GM19372 (cell line): ENCODE results near the gene SPATA24.
A peak's percentile ranks its signal among the peaks of the same experiment; 100 is the strongest.
"Not testable (repeated sequence)": the region's sequence is repeated elsewhere in the genome, so short reads cannot be mapped to it uniquely, and the experiment has no call there.

Experiments
- ATAC-seq: cut with Tn5 transposase; IDR thresholded peaks from one replicate; pipeline ENCODE4 v1.9.1; 2021; ENCODE audit warnings: mild to moderate bottlenecking, low read depth, moderate library complexity; ENCODE audit not compliant: unreplicated experiment

The SPATA24 gene, protein sequence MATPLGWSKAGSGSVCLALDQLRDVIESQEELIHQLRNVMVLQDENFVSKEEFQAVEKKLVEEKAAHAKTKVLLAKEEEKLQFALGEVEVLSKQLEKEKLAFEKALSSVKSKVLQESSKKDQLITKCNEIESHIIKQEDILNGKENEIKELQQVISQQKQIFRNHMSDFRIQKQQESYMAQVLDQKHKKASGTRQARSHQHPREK

DNA sequence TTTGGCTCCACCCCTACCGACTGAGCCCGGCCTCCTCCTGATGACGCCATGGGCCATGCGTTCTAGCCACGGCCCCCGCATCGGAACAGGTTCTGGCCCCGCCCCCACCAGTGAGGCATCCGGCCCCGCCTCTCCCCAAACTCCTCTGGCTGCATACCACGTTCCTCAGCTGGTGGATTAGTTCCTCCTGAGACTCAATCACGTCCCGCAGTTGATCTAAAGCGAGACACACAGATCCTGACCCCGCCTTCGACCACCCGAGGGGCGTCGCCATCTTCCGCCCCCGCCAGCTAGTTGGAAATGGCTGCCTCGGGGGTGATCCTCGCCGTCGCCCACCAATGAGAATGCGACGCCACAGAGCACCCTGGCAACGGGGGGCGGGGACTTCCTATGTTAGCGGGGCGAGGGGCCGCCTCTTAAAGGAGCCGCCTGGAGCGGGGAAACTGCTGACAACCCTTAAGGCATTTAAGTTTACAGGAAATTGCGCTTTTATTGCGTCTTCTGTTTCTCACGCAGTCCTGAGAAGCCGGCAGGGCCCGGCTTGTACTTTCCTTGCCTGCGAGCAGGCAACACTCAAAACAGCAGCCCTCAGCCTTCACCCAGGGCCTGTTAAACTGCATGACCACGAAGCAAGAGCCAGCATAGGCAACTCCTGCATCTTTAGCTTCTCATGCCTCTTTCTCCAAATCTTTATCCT lies at the start of gene SPATA24:
Gene SPATA24, minus strand, starts transcription at position 303 of the 697 bp plus-strand sequence. Its CDS starts 29 bp downstream, at position 274.
- ATAC-seq = peak; percentile 85

DNA sequence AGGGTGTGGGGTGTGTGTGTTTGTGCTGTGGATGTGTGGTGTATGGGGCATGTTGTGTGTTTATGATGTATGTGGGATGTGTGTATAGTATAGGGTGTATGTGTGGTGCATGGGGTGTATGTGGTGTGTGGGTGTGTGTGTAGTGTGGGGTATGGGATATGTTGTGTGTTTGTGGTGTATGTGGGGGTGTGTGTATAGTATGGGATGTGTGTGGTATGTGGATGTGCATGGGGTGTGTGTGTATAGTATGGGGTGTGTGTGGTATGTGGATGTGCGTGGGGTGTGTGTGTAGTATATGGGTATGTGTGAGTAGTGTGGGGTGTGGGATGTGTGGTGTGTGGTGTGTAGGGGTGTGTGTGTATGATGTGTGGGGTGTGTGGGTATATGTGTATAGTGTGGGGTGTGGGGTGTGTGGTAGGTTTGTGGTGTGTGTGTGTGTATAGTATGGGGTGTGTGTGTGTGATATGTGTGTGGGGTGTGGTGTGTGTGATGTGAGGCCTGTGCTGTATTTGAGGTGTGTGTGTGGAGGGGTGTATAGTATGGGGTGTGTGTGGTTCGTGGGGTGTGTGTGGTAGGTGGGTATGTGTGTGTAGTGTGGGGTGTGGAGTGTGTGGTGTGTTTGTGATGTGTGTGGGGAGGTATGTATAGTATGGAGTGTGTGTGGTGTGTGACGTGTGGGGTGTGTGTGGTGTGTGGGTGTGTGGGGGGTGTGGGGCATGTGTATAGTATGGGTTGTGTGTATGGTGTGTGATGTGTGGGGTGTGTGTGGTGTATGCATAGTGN lies 48.2 kb upstream of the SPATA24 start:
- no peak for ATAC-seq

DNA sequence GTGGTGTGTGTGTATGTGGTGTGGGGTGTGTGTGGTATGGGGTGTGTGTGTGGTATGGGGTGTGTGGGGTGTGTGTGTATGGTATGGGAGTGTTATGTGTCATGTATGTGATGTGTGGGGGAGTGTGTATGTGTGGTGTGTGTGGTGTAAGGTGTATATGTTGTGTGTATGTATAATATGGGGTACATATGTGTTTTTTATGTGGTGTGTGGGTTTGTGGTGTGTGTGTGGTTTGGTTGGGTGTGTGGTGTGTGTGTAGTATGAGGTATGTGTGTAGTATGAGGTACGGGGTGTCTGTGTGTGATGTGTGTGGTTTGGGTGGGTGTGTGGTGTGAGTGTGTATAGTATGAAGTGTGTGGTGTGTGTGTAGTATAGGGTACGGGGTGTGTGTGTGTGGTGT lies 47.3 kb upstream of the SPATA24 start:
- no peak for ATAC-seq

DNA sequence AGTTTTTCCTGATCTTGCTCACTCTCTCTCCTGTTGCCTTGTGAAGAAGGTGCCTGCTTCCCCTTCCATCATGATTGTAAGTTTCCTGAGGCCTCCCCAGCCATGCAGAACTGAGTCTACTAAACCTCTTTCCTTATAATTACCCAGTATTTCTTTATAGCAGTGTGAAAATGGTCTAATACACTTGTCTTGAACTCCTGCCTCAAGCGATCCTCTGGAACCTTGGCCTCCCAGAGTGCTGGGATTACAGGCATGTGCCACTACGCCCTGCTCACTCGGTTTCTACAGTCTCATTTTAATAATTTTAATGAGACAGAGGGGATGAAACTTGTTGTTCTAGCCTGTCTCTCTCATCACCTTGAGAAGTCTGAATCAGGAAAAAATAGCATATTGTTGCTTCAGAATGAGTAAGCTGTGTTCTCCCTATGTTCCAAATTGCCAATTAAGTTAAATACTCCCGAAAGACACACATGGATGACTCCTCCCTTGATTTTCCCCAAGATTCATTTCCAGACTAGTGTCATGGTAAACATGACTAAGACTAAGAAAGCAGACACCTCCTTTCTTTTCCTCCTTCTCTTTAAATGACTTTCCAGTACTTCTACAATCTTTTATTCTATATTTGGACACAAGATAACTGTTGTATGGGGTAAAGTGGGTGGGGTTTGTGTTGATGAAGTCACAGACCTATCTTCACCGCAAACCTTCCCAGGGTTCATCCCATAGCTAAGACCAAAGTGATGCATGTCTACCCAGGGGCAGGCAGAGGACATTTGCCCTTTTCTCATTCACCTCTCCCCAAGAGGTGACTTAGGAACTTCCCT lies 43.3 kb upstream of the SPATA24 start:
- ATAC-seq = peak; percentile 42

DNA sequence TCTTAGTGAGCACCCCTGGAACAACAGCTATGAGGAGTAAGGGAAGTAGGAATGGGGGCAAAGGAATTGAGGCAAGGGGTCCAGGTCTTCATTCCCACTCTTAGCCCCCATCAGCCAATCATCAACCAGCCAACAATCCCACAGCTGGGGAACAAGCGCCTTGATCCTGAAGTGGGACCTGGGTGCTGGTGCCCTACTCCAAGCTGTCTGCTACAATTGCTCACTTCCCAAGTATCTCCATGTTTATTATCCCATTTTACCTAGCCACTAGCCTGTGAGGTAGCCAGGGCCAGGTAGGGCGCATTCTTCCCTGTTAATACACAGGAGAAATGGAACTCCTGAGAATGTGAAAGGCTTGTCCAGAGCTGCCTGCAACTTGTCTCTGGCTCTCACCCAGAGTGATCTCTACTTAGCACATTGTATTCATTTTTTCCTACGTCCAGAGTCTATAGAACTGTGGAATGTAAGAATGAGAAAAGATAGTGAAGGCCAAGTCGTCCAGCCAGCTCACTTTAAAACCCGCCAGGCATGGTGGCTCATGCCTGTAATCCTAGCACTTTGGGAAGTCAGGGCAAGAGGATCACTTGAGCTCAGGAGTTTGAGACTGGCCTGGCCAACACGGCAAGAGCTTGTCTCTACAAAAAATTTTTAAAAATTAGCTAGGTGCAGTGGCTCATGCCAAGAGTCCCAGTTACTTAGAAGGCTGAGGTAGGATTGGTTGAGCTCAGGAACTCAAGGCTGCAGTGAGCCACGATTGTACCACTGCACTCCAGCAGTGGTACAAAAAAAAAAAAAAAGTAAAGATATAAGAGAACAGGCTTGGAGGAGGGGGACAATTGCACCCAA lies 41.7 kb upstream of the SPATA24 start:
- no peak for ATAC-seq

DNA sequence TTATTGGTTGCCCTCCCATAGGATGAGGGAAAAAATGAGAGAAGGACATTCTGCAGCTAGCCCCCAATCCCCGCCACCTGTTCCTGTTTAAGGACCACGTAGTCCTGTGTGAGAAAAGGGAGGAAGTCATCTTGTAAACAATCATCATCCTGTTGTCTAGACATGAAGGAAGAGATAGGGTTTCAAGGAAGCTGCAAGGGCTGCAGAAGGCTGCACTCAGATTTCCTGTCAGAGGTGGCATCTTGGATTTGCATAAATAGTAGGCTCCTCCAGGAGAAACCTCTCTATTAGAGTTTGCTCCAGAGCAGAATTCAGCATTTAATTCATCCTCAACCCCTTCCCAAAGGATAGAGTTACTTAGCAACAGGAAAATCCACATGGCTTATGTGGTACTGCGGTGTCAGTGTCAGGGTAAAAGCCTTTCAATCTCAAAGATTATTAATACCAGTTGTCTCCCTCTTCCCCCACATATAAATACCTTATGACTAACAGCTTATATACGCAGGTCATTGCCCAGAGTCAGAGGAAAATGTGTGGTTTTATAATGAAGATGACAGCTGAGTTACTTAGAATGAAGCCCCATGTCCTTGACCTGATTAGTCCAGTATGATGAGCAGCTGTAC lies 40.1 kb upstream of the SPATA24 start:
- no peak for ATAC-seq

DNA sequence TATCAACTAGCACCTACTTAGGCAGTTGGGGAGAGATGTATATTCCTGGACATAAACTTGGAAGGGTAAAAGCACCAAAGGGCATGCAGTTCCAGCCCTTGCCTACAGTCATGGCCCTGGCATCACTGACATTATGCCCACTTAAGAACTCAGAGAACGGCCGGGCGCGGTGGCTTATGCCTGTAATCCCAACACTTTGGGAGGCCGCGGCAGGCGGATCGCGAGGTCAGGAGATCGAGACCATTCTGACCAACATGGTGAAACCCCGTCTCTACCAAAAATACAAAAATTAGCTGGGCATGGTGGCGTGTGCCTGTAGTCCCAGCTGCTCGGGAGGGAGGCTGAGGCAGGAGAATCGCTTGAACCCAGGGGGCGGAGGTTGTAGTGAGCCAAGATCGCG lies 36.5 kb upstream of the SPATA24 start:
- ATAC-seq = not testable (repeated sequence)

DNA sequence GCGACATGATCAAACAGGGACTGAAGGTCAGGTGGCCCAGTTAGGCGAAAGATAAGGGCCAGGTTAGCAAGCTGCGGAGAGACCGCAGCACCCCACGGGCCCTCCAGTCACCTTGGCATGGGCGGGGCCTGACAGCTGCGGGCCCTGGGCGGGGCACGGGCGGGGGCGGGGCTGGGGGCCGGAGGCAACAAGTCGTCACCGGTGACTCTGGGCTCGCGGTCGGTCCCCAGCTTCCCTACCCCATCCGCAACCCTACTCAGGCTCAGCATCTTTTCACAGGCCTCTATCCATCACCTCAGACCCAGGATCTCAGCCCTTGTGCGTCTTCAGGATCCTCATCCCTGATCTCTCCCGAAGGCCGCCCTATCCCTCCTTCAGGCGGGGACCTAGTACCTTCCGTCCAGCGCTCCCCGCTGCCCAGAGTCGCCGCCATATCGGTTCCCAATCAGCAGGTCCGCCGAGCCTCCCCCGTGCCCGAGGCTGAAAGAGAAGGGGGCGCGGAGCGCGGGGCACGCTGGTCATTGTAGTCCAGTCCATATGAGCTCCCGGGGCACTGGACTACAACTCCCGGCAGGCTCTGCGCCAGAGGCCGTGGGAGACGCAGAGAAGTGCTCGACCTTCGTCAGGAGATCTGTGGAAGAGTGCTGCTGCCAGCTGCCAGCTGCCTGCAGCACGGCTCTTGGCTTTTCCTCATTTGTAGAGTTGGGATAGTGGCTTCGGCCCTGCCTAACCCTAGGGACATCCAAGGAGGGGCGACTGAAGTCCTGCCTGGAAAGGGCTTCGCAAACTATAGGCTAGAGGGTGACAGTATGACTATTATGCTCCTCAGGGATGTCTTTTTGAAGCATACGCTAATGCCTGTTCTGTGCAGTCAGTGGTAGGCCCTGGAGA lies 35.4 kb upstream of the SPATA24 start, which contains the start of gene DNAJC18:
Gene DNAJC18, minus strand, starts transcription at position 513 of the 891 bp plus-strand sequence. Its CDS starts 80 bp downstream, at position 433.
- peak; percentile 88 for ATAC-seq

DNA sequence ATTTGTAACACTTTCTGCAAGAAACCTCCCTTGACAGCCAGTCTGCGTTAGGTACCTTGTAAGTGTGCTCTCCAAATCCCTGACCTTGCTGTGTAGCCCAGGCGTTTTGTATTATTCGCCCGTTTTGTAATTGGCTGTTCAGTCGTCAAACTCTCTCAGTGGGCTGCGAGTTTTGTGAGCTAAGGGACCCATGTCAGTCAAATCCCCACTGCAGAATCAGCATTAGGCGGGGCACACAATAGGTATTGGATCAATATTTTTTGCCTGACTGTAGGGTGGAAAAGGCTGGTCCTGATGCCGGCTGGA lies 34.8 kb upstream of the SPATA24 start:
- no peak for ATAC-seq

DNA sequence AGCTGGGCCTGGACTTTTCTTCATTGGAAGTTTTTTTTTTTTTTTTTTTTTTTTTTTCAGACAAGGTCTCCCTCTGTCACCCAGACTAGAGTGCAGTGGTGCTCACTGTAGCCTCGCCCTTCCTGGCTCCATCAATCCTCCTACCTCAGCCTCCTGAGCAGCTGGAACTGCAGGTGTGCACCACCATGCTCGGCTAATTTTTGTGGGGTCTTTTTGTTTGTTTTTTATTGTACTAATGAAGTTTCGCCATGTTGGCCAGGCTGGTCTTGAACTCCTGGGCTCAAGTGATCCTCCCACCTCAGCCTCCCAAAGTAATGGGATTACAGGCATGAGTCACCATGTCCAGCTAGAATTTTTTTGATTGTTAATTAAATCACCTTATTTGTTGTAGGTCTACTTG lies 31.8 kb upstream of the SPATA24 start:
- ATAC-seq = no peak

DNA sequence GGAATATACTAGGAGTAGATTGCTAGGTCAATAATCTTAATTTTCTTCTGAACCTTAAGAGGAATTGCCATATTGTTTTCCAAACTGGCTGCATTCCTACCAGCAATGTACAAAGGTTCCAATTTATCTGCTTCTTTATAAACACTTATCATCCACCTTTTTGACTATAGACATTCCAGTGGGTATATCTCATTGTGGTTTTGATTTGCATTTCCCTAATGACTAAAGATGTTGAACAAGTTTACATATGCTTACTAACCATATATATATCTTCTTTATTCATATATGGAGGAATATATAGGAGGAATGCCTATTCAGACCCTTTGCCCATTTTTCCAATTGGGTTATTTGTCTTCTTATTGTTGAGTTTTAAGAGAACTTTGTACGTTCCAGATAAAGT lies 27.8 kb upstream of the SPATA24 start:
- no peak for ATAC-seq

DNA sequence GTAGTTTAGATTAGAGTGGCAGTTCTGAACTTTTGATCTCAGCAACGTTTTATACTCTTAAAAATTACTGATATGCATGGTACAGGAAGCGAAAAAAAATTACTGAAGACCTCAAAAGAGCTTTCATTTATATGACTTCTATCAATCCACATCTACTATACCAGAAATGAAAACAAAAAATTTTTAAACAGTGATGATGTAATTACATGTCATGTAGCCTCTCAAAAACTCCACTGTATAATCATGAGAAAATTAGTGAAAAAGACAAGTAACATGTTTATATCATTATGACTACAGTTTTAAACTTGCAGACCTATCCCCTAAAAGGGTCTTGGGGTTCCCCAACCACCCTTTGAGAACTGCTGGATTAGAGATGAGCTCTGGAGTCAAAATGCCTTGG lies 26.1 kb upstream of the SPATA24 start:
- ATAC-seq = no peak

DNA sequence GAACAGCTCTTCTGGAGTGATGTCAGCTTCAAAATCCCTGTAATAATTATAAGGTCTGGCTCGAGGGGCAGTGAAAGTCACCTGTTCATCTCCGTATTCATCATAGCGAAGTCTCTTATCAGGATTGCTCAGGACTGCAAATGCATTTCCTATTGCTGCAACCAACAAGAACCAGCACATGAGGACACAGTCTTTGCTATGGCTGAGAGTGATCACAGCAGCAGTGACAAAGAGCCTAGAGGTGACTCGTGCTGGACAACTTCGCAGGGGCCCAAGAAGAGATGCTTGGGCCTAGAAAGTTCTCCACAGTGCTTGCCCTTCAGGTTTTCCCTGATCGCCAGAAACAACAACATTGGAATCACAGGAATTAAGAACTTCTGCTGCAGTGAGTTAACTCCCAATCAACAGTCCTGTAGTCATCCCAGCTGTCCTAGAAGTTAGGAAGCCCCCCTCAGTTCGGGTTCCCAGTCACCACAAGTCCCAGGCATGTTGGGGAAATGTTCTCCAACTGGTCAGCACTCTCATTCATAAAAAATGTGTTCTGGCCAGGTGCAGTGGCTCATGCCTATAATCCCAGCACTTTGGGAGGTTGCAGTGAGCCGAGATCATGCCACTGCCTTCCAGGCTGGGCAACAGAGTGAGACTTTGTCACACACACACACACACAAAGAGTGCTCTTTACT lies 22.5 kb upstream of the SPATA24 start:
- no peak for ATAC-seq

DNA sequence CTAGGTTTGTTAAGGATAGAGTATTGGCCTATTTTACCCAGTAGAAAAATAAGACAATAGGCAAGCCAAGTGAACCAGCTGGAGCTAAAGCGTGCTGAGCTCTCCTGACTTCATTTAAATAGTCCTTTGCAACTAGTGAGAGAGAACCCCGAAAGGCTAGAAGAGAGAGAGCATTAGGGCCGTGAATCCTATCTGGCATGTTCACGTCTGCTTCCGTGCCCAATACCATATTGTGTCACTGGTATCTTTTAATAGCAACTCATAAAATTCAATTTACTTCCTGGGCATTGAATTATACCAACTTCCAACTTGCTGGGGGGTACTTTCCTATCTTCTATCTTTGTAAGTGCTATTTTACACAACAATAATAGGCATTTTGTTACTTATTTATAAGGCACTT lies 21.6 kb upstream of the SPATA24 start:
- ATAC-seq = no peak

DNA sequence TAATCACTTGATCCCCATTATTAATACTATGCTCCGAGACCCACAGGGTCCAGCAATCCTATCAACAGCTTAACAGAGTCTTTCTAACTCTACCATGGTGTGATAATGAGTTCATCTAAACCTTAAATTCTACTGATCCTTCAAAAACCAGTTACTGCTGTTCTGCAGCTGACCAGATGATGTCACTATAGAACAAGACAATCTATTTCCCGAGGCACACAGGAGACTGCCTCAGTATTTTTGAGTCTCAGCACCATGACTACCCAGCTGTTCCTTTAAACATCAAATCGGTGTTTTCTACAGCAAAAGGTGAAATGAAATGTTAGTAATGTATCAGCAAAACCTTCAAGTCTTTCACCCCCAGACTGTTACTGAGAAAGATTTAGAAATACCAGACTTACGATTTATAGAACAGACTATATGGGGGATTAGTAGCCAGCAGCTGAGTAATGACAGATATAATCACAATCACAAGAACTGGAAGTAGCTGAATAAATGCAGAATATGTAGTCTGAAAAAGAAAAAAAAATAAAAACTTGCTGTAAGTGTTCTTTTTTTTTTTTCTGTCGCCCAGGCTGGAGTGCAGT lies 18.5 kb upstream of the SPATA24 start:
- ATAC-seq = no peak

DNA sequence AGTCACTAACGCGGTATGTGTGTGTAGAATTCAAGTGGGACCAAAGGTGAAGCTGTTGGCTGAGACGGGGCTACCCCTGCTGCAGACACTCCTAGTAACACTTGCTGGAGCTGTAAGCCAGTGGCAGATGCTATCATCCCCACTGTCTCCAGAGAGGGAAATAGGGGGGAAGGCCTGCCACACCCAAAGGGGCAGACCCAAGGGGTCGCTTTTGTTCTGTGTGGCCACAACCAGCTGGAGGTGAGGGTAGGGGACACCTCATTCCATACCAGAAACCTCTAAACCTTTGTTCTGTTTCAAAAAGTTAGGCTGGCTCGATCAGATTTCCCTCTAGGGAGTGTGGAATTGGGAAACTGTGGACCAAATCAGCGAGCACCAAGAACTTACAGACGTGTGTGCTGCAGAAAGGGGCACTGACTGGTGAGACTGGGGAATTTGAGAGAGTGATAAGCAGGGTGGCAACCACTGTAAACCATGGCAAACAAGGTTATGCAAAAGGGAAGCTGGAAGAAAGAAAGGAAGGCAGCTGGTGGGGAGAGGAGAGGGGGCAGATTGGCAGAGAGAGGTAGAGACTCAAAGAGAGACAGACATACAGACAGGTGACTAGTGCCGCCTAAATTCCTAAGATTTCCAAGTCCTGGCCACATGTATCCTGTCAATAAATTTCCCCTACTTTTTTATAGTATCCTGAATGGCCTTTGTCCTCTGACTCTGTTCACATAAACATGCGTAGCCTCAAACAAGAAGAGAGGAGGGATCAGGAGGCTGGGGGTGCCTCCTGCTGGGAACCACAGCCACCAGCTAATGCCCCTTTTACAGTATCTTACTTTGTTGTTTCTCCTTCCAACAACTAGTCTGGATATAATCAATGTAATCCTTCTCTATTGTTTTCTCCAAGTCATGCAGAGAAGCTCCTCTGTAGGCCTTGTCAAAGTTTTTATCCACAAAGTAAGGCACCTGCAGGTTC lies 15.6 kb upstream of the SPATA24 start:
- no peak for ATAC-seq
